Fibroblast of the conjunctiva (primary cell): ENCODE measurements around the gene ELANE.

Experiments
- DNase-seq: peaks from one replicate; pipeline ENCODE4 v3.0.0-alpha.2; 2010; ENCODE audit warnings: low read depth

Gene ELANE

DNA sequence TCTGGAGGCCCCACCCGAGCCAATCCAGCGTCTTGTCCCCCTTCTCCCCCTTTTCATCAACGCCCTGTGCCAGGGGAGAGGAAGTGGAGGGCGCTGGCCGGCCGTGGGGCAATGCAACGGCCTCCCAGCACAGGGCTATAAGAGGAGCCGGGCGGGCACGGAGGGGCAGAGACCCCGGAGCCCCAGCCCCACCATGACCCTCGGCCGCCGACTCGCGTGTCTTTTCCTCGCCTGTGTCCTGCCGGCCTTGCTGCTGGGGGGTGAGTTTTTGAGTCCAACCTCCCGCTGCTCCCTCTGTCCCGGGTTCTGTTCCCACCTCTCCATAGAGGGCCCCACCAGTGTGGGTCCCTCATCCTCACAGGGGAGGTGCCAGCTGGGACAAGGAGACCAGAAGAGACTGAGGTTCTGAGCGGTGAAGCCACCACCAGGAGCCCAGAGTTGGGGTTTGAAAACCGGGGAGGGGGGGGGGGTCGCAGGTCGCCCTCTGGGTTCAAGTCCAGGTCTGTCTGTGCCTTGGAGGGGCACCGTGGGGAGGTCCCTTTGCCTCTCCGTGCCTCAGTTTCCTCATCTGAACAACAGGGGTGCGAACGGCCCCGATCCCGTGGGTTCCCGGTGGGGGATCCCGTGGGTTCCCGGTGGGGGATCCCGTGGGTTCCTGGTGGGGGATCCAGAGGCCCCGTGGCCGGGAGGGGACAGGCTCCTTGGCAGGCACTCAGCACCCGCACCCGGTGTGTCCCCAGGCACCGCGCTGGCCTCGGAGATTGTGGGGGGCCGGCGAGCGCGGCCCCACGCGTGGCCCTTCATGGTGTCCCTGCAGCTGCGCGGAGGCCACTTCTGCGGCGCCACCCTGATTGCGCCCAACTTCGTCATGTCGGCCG lies at the start of gene ELANE:
TSS of gene ELANE (plus strand) at position 168 of the 878 bp plus-strand sequence. CDS start at position 194, 26 bp downstream.
- no peak for DNase-seq

DNA sequence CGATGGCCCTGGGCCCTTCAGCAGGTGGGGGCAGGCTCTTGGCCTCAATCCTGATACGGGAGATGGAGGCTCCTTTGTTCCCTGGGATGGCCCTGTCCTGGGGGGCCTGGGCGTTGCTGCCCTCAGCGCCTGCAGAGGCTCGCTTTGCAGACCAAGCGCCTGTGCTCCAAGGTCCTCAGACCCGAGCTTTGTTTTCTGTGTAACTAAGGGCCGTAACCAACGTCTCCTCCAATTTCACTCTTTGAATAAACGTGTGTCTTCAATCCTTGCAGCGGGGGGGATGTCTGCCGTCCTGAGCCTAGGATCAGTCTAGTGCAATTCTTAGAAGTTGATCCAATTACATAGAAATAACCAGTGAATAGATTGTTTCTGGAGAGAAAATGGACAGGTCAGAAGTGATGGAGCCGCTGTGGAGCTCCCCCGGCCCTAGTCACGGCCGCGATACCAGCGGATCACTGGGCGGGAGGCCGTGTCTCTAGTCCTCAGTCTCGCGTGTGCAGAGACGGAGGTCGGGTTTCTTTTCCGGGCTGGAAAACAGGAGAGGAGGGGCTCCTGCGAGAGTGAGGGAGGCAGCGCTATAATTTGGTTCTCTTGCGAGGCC lies 49.5 kb upstream of the ELANE start:
- no peak for DNase-seq

DNA sequence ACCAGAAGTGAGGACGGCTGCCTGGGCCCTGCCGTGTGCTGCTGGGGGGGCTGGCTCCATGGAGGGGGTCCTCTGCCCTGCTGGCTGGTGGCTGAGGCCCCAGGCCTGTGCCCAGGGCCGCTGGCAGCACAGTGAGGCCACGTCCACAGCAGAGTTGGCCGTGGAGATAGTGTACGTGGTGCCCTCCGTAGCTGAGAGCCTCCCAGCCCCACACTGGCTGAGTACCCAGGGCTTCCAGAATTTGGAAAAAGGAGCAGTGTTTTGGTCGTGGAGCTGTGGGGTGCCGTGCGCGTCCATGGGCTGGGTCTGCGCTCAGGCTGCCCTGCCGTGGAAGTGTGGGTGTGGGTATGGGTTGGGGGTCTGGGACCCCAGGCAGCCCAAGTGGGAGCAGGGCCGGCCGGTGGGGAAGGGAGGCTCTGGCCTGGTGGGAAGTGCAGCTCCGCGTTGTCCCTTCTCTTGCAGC lies 49.0 kb upstream of the ELANE start:
- no peak for DNase-seq

DNA sequence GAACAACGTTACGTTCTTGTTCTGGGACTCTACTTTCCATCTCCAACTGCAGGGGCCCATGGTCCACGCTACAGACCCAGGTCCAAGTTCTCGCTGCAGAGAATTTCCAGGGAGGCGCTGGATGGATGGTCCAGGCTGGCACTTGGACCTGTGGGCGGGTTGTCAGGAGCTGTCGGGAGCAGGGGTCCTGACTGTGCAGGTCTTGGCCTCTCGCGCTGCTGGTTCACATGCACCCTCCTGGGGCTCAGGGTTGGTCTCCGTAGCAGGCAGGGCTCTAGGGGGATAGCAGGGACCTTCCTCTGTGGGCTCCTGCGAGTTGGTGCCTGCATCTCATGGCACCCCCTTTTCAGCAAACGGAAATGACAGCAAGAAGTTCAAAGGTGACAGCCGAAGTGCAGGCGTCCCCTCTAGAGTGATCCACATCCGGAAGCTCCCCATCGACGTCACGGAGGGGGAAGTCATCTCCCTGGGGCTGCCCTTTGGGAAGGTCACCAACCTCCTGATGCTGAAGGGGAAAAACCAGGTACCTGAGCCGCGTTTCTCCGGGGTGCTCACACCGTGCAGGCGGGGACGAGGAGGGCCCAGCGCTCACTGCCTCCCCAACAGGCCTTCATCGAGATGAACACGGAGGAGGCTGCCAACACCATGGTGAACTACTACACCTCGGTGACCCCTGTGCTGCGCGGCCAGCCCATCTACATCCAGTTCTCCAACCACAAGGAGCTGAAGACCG lies 48.3 kb upstream of the ELANE start:
- no peak for DNase-seq

DNA sequence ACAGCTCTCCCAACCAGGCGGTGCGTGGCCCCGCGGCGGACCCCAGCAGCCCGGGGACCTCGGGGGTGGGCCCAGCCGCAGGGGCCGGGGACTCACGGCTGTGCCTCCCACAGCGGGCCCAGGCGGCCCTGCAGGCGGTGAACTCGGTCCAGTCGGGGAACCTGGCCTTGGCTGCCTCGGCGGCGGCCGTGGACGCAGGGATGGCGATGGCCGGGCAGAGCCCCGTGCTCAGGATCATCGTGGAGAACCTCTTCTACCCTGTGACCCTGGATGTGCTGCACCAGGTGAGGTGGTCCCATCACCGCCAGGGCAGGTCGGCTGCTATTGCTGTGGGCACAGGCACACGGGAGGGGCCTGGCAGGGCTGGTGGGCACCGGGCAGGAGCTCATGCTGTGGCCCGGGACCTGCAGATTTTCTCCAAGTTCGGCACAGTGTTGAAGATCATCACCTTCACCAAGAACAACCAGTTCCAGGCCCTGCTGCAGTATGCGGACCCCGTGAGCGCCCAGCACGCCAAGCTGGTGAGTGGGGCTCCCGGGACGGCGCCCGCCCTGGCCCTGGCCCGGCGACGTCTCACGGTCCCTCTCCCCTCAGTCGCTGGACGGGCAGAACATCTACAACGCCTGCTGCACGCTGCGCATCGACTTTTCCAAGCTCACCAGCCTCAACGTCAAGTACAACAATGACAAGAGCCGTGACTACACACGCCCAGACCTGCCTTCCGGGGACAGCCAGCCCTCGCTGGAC lies 47.5 kb upstream of the ELANE start:
- DNase-seq = no peak

DNA sequence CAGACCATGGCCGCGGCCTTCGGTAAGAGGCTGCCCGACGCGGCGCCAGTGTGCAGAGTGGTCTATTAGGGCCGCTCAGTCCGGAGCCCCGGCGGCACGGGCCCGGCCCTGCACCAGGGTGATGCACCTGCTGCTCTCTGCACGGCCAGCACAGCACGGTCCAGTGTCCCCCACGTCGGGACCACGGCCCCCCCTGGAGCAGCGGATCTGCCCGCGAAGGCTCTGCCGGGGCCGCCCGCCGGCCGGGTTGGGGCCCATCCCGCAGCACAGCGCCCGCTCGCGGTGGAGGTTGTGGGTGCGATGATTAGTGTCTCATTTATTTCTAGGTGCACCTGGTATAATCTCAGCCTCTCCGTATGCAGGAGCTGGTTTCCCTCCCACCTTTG lies 46.9 kb upstream of the ELANE start:
- DNase-seq = no peak

DNA sequence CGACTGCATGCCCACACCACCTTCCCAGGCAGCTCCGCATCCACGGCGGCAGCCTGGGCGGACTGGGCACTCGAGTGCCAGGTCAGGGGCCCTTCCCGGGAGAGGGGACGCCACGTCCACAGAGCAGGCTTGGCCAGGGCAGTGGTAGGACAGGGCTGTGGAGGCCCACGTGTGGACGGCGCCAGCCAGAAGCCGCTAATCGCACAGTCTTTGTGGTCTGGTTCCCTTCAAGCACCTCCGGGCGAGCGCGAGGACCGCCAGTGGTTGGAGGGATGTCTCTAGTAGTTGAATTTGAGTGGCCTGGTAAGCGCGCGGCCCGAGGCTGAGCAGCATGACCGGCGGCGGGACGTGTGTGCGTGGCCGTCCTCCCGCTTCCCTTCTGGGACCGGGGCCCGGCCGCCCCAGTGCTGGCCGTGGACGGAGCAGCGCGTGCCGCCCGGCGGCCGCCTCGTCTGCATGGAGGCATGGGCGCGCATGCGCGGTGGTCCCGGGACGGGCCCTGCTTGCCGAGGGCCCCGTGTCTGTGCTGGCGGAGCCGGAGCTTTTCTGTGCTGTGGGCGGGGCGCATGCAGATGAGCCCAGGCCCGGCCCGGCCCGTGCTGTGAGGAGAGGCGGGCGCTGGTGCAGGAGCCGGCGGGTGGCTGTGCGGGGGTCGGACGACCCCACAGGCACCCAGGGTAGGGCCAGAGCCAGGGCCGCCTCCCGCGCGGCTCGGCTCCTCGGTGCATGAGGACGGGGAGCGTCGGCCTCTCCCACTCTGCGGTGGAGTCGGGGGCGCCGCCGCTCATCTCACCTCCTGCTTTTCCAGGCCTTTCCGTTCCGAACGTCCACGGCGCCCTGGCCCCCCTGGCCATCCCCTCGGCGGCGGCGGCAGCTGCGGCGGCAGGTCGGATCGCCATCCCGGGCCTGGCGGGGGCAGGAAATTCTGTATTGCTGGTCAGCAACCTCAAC lies 46.2 kb upstream of the ELANE start:
- no peak for DNase-seq

DNA sequence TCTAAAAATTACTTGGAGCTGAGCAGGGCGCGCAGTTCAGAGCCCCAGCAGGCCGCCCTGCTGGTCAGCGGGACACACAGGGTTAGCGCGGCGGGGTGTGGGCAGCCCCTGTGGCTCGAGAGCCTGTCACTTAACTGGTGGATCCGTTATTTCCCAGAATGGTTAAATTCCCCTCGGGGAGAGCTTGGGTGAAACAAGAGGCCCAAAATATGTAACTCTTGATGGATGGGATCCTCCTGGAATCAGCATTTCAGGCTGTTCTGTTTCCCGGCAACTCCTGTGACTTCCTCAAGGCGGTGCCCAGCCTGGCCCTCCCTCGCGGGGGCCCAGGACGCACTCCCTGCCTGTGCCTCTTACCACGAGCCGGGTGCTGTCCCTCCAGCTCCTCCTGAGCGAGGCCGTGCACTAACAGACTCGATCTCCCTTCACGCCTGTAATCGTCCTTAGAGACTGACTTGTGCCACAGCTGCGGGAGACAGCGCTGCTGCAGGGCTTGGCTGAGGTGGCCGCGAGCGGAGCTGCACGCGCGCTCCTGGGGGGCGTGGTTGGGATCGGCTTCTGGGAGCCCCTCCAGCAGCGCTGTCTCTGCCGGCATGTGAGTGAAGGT lies 45.2 kb upstream of the ELANE start:
- no peak for DNase-seq

DNA sequence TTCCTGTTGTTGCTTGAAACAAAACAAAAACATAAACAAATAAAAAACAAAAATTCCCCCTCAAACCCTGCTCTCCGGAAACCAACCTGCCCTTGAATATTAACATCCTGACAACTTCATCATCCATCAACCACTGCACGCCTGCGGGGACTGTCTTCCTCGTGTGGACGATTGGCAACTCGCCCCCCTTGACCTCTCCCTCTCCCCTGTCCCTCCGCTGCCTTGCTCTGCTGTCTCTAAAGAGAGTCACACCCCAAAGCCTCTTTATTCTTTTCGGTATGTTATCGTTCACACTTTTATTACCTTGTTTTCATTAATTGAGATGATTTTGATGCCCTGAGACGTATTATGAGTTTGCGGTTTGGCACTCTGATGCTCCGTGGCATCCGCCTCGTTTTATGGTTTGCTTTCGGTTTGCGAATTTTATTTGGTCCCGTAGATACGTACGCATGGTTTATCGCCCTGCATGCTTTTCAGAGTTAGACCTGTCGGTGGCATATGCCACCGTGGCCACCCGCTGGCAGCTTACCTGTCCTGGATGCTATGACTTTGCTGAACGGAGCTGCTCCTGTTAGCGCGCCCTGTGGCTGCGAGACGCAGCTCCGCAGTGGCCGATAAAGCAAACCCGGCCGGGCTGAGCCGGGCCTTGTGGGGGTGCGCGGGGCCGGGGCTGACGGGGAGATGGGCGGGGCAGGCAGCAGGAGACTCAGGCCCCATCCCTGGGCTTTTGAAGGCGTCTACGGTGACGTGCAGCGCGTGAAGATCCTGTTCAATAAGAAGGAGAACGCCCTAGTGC lies 44.3 kb upstream of the ELANE start:
- DNase-seq = no peak

DNA sequence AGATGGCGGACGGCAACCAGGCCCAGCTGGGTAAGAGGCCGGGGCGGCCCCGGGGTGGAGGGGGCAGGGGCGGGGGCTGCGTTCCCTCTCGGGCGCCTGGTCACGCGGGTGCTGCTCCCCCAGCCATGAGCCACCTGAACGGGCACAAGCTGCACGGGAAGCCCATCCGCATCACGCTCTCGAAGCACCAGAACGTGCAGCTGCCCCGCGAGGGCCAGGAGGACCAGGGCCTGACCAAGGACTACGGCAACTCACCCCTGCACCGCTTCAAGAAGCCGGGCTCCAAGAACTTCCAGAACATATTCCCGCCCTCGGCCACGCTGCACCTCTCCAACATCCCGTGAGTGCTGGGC lies 43.7 kb upstream of the ELANE start:
- DNase-seq = no peak

DNA sequence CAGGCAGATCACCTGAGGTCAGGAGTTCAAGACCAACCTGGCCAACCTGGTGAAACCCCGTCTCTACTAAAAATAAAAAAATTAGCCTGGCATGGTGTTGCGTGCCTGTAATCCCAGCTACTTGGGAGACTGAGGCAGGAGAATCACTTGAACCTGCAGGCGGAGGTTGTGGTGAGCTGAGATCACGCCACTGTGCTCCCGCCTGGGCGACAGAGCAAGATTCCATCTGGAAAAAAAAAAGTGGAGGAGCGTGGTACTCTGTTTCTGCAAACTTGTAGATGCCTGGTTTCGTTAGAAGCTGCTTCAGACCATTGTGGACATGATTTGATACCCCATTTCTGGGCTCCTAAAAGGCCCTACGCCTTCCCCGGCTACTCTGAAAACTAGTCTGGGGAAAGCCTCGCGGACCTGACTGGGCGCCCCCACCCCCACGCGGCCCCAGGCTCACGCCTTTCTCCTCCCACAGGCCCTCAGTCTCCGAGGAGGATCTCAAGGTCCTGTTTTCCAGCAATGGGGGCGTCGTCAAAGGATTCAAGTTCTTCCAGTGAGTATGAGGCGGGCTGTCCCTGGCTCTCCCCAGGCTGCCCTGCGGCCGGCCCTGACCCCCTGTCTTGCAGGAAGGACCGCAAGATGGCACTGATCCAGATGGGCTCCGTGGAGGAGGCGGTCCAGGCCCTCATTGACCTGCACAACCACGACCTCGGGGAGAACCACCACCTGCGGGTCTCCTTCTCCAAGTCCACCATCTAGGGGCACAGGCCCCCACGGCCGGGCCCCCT lies 41.8 kb upstream of the ELANE start:
- DNase-seq = no peak

DNA sequence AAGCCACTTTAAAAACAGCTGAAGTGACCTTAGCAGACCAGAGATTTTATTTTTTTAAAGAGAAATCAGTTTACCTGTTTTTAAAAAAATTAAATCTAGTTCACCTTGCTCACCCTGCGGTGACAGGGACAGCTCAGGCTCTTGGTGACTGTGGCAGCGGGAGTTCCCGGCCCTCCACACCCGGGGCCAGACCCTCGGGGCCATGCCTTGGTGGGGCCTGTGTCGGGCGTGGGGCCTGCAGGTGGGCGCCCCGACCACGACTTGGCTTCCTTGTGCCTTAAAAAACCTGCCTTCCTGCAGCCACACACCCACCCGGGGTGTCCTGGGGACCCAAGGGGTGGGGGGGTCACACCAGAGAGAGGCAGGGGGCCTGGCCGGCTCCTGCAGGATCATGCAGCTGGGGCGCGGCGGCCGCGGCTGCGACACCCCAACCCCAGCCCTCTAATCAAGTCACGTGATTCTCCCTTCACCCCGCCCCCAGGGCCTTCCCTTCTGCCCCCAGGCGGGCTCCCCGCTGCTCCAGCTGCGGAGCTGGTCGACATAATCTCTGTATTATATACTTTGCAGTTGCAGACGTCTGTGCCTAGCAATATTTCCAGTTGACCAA lies 41.1 kb upstream of the ELANE start:
- no peak for DNase-seq

DNA sequence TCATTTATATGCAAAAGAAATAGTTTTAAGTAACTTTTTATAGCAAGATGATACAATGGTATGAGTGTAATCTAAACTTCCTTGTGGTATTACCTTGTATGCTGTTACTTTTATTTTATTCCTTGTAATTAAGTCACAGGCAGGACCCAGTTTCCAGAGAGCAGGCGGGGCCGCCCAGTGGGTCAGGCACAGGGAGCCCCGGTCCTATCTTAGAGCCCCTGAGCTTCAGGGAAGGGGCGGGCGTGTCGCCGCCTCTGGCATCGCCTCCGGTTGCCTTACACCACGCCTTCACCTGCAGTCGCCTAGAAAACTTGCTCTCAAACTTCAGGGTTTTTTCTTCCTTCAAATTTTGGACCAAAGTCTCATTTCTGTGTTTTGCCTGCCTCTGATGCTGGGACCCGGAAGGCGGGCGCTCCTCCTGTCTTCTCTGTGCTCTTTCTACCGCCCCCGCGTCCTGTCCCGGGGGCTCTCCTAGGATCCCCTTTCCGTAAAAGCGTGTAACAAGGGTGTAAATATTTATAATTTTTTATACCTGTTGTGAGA lies 40.5 kb upstream of the ELANE start:
- DNase-seq = no peak

DNA sequence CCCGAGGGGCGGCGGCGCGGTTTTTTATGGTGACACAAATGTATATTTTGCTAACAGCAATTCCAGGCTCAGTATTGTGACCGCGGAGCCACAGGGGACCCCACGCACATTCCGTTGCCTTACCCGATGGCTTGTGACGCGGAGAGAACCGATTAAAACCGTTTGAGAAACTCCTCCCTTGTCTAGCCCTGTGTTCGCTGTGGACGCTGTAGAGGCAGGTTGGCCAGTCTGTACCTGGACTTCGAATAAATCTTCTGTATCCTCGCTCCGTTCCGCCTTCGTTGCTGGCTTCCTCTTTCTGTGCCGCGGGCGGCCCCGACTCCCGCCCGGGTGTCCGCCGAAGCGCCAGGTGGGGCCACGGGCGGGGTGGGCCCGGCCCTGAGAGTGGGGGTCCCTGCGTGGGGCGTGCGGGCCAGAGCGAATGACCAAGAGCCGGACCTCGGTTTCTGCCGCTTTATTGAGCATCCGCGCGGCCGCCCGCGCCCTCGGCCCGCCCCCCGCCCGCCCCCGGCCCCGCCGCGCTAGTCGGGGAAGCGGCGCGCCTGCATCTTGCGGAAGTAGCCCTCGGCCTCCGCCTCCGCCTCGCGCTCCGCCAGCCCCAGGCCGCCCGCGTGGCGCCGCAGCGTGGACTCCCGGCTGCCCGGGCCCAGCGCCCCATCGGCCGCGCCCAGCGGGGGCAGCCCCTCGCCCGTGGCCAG lies 39.9 kb upstream of the ELANE start:
- no peak for DNase-seq

DNA sequence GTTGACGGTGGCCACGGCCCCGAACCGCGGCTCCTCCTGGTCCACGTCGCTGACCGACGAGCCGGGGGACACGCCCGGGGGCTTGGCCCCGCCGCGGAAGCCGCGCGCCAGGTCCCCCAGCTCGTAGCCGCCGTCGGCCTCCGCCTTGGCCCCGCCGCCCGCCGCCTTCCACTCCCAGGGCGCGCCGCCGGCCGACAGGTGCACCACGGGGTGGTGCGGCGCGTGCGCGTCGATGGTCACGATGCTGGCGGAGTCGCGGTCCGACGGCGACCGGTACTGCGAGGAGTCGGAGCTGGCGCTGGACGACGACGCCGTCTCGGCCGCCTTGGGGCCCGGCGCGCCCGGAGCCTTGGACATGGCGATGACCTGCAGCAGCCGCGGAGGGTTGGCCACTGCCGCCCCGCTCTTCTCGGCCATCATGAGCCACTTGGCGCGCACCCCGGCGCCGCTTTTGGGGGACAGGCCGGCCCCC lies 39.3 kb upstream of the ELANE start:
- DNase-seq = no peak

DNA sequence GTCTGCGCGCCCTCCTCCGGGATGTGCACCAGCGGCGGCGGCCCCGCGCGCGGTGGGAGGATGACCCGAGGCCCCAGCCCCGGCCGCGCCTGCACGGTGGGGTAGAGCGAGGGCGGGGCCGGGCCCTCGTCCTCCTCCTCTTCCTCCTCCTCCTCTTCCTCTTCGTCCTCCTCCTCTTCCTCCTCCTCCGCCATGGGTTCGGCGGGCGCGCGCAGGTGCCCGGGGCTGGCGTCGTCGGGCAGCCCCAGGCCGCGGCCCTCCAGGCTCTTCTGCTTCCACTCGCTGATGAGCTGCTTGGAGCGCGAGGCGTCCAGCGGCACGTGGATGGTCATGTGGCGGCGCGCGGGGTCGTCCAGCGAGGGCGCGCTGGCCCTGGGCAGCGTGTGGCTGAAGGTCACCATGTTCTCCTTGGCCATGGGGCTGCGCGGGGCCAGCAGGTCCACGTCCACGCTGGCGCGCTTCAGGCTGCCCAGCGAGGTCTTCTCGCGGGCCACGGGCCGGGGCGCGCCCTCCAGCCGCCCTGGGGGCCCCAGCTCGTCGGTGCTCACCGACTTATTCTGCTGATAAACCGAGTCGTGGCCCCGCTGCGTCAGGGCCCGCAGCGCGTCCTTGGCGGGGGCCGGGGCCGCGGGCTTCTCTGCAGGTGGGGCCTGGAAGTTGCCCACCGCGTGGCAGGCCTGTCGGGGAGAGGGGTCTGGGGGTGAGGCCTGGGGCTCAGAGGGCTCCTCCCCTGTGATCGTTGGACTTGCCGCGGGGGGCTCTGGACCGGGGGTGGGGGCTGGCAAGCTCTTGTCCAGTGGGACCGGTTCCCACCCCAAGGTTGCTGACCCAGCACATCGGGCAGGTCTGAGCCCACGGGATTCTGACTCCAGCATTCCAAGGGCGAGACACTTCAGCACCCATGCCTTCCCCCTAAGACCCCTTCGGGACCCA lies 38.6 kb upstream of the ELANE start:
- DNase-seq = no peak
